Measurements from ENCODE around the gene FAM151A.

The FAM151A gene

DNA sequence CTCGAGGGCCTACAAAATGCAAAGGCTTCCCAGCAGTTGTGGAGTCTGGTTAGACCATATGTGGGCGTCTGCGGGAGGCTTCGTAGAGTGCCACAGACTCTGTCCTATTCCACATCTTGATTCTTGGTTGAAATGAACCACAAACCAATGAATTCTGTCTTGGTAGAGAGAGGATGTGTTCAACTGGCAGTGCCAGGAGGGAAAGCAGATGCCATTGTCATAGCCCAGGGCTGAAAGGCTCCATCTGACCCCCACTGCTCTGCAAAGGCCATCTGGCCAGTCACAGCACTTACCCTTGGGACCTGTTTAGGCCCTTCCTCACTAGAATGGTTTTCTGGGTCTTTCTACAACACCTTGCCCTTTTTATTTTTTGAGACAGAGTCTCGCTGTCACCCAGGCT lies 53.2 kb downstream of the FAM151A start:
- H4K20me1 ChIP-seq (ENCODE audit: insufficient read depth, low read length) = no peaks in the 10 kb centered on the region

DNA sequence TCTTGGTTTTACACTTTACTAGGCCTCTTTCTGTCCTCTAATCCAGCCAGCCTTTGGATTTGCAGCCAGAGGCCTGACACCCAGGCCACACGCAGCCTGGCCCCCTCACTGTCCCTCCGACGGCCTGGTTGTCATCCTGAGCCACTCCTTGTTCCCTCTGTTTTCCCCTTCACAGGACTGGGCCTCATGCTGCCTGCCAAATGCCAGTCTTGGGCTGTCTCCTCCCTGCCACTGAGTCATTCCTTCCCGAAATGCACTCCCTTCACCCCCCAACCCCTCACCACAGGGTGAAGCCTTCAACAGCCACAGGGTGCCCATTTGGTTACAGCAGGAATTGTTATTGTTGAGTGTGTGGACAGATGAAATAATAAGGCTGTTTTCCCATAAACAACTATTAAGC lies 54.0 kb downstream of the FAM151A start:
- Histone ChIP-seq H3K36me3 (replicated peaks; ENCODE audit: insufficient read depth, low read length) (no peaks in the 10 kb centered on the region), H2AFZ (ENCODE audit: low read length) (no peak overlapping the region), H3F3A (ENCODE audit: insufficient read depth, low read length) (no peaks in the 10 kb centered on the region), H3K27ac (ENCODE audit: low read length) (no peak overlapping the region), H3K9ac (ENCODE audit: low read length) (no peak overlapping the region), H4K20me1 (ENCODE audit: insufficient read depth, low read length) (no peaks in the 10 kb centered on the region), H3K9me2 (replicated peaks; ENCODE audit: insufficient read depth, low read length) (no peaks in the 10 kb centered on the region), H3K4me2 (ENCODE audit: low read depth, low read length) (no peak overlapping the region), H3K27me3 (replicated peaks; ENCODE audit: insufficient read depth, low read length) (no peaks in the 10 kb centered on the region), H3K9me3 (replicated peaks; ENCODE audit: insufficient read depth, low read length) (no peaks in the 10 kb centered on the region), H3K4me3 (ENCODE audit: low read length) (no peak overlapping the region), H3K79me2 (ENCODE audit: low read length) (no peaks in the 10 kb centered on the region), H3K4me1 (ENCODE audit: low read length) (no peaks in the 10 kb centered on the region)
- no peak for DNase-seq
- TF ChIP-seq, protein P1, sequence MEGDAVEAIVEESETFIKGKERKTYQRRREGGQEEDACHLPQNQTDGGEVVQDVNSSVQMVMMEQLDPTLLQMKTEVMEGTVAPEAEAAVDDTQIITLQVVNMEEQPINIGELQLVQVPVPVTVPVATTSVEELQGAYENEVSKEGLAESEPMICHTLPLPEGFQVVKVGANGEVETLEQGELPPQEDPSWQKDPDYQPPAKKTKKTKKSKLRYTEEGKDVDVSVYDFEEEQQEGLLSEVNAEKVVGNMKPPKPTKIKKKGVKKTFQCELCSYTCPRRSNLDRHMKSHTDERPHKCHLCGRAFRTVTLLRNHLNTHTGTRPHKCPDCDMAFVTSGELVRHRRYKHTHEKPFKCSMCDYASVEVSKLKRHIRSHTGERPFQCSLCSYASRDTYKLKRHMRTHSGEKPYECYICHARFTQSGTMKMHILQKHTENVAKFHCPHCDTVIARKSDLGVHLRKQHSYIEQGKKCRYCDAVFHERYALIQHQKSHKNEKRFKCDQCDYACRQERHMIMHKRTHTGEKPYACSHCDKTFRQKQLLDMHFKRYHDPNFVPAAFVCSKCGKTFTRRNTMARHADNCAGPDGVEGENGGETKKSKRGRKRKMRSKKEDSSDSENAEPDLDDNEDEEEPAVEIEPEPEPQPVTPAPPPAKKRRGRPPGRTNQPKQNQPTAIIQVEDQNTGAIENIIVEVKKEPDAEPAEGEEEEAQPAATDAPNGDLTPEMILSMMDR (IDR thresholded peaks at IDR 0.05; ENCODE audit: low read length) = no peak
- TF ChIP-seq EZH2phosphoT487 (IDR thresholded peaks at IDR 0.05; ENCODE audit: low read length) (no peak), EZH2 (optimal IDR thresholded peaks at IDR 0.05; ENCODE audit: low read depth, low read length) (no peak)

More for the DNA sequence above, 53.2 kb downstream of the FAM151A start:
- Histone ChIP-seq H3K27me3 (replicated peaks; ENCODE audit: insufficient read depth, low read length) (no peaks in the 10 kb centered on the region), H3K9ac (ENCODE audit: low read length) (no peak overlapping the region), H3K79me2 (ENCODE audit: low read length) (no peaks in the 10 kb centered on the region), H3F3A (ENCODE audit: insufficient read depth, low read length) (no peaks in the 10 kb centered on the region), H2AFZ (ENCODE audit: low read length) (no peak overlapping the region), H3K4me1 (ENCODE audit: low read length) (no peaks in the 10 kb centered on the region), H3K27ac (ENCODE audit: low read length) (no peak overlapping the region), H3K4me2 (ENCODE audit: low read depth, low read length) (no peak overlapping the region), H3K9me2 (replicated peaks; ENCODE audit: insufficient read depth, low read length) (no peaks in the 10 kb centered on the region), H3K9me3 (replicated peaks; ENCODE audit: insufficient read depth, low read length) (no peaks in the 10 kb centered on the region), H3K4me3 (ENCODE audit: low read length) (no peak overlapping the region), H3K36me3 (replicated peaks; ENCODE audit: insufficient read depth, low read length) (no peaks in the 10 kb centered on the region)
- no peak for DNase-seq
- TF ChIP-seq EZH2 (optimal IDR thresholded peaks at IDR 0.05; ENCODE audit: low read depth, low read length) = no peak
- TF ChIP-seq, protein P1 (IDR thresholded peaks at IDR 0.05; ENCODE audit: low read length) = no peak
- no peak for TF ChIP-seq EZH2phosphoT487 (IDR thresholded peaks at IDR 0.05; ENCODE audit: low read length)

- Histone ChIP-seq H3K79me2 (ENCODE audit: low read length) (no peaks in the 10 kb centered on the region), H3K27ac (ENCODE audit: low read length) (no peak overlapping the region)
These were observed 55.4 kb downstream of the FAM151A start for GRCh38 chr1:54567961-54568360.

More at GRCh38 chr1:54567961-54568360, 55.4 kb downstream of the FAM151A start:
- TF ChIP-seq EZH2 (optimal IDR thresholded peaks at IDR 0.05; ENCODE audit: low read depth, low read length) (no peak), EZH2phosphoT487 (IDR thresholded peaks at IDR 0.05; ENCODE audit: low read length) (no peak)
- TF ChIP-seq, protein P1 (IDR thresholded peaks at IDR 0.05; ENCODE audit: low read length) = no peak
- Histone ChIP-seq H2AFZ (ENCODE audit: low read length) (no peak overlapping the region), H3K27me3 (replicated peaks; ENCODE audit: insufficient read depth, low read length) (no peaks in the 10 kb centered on the region), H3K36me3 (replicated peaks; ENCODE audit: insufficient read depth, low read length) (no peaks in the 10 kb centered on the region), H3K4me2 (ENCODE audit: low read depth, low read length) (no peak overlapping the region), H3F3A (ENCODE audit: insufficient read depth, low read length) (no peaks in the 10 kb centered on the region), H3K4me1 (ENCODE audit: low read length) (no peaks in the 10 kb centered on the region), H3K4me3 (ENCODE audit: low read length) (no peak overlapping the region), H3K9me3 (replicated peaks; ENCODE audit: insufficient read depth, low read length) (no peaks in the 10 kb centered on the region), H3K9ac (ENCODE audit: low read length) (no peak overlapping the region), H4K20me1 (ENCODE audit: insufficient read depth, low read length) (no peaks in the 10 kb centered on the region), H3K9me2 (replicated peaks; ENCODE audit: insufficient read depth, low read length) (no peaks in the 10 kb centered on the region)
- DNase-seq = no peak
